Measurements from ENCODE around the gene PLCH2. TPM values are rescaled to one million over a fixed set of nuclear protein-coding genes. Genes with fewer than 3 reads are reported as not detected.

Gene PLCH2
- total and polyA plus RNA-seq, 2 of the 13 experiments (the other 11 are each of a cell fraction or from before 2014, with no cell fraction given), result 0.15 to 0.67 TPM

DNA sequence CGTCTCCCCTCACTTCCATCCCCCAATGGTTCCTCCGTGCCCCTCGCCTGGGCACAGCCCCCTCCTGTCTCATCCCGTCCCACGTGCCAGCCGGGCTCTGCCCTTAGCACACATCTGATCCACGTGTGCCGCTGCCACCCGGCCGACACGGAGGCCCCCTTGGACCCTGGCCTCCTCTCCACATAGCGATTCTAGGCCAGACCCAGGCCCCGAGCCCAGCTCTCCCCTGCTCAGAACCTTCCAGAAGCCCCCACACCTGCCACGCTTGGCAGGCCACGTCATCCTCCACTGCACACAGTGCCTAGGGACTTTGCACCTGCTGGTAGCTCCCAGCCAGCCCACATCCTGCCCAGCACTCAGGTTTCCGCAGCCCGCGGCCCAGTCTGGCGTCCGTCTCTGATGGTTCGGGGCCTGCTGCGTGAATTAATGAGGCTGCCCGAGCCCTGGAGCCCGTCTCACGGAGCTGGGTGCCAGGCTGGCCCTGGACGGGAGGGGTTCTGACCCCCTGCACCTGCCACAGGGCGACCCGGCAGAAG, 20.1 kb downstream of the PLCH2 start (continued):
- TF ChIP-seq POLR2G (IDR thresholded peaks at IDR 0.05; ENCODE audit: low read depth, low read length) (0 out of 2 replicates have a peak, but pooled peaks have one; percentile 29), BRCA1 (CRISPR knock-in tag; IDR thresholded peaks at IDR 0.05) (0 out of 2 replicates have a peak, but pooled peaks have one; percentile 28), HMGA1 (CRISPR knock-in tag; conservative IDR thresholded peaks at IDR 0.05) (no peak), RFXAP (CRISPR knock-in tag; IDR thresholded peaks at IDR 0.05; ENCODE audit: borderline replicate concordance) (no peak), KLF15 (CRISPR knock-in tag; IDR thresholded peaks at IDR 0.05; ENCODE audit: borderline replicate concordance) (no peak), XBP1 (CRISPR knock-in tag; IDR thresholded peaks at IDR 0.05) (peak; percentile 96; the same call in 1 of the 2 replicates), EP300 (IDR thresholded peaks at IDR 0.05; ENCODE audit: low read depth in 2 of 2, low read length in 2 of 2) (0 out of 4 replicates have a peak, but pooled peaks of 1 of the 2 experiments have one; percentile 30), EP300 (CRISPR knock-in tag; IDR thresholded peaks at IDR 0.05; ENCODE audit: borderline replicate concordance) (no peak), HOXA5 (CRISPR knock-in tag; IDR thresholded peaks at IDR 0.05) (peak; percentile 38; the same call in 1 of the 2 replicates), ZBTB3 (CRISPR knock-in tag; IDR thresholded peaks at IDR 0.05; ENCODE audit: borderline replicate concordance, low read depth) (no peak), HNRNPL (IDR thresholded peaks at IDR 0.05; ENCODE audit: low read depth, low read length) (peak; percentile 82; the same call in 1 of the 2 replicates), ZKSCAN8 (CRISPR knock-in tag; IDR thresholded peaks at IDR 0.05; ENCODE audit: borderline replicate concordance) (no peak), YY1 (IDR thresholded peaks at IDR 0.05; ENCODE audit: insufficient read depth, insufficient replicate concordance, low read depth, low read length) (no peak), CAMTA2 (CRISPR knock-in tag; IDR thresholded peaks at IDR 0.05; ENCODE audit: borderline replicate concordance) (no peak), CREB1 (IDR thresholded peaks at IDR 0.05) (peak; percentile 58; the same call in 1 of the 2 replicates), CREB1 (CRISPR knock-in tag; IDR thresholded peaks at IDR 0.05) (0 out of 2 replicates have a peak, but pooled peaks have one; percentile 54), MEF2D (CRISPR knock-in tag; IDR thresholded peaks at IDR 0.05) (no peak)
- TF ChIP-seq, protein P1, sequence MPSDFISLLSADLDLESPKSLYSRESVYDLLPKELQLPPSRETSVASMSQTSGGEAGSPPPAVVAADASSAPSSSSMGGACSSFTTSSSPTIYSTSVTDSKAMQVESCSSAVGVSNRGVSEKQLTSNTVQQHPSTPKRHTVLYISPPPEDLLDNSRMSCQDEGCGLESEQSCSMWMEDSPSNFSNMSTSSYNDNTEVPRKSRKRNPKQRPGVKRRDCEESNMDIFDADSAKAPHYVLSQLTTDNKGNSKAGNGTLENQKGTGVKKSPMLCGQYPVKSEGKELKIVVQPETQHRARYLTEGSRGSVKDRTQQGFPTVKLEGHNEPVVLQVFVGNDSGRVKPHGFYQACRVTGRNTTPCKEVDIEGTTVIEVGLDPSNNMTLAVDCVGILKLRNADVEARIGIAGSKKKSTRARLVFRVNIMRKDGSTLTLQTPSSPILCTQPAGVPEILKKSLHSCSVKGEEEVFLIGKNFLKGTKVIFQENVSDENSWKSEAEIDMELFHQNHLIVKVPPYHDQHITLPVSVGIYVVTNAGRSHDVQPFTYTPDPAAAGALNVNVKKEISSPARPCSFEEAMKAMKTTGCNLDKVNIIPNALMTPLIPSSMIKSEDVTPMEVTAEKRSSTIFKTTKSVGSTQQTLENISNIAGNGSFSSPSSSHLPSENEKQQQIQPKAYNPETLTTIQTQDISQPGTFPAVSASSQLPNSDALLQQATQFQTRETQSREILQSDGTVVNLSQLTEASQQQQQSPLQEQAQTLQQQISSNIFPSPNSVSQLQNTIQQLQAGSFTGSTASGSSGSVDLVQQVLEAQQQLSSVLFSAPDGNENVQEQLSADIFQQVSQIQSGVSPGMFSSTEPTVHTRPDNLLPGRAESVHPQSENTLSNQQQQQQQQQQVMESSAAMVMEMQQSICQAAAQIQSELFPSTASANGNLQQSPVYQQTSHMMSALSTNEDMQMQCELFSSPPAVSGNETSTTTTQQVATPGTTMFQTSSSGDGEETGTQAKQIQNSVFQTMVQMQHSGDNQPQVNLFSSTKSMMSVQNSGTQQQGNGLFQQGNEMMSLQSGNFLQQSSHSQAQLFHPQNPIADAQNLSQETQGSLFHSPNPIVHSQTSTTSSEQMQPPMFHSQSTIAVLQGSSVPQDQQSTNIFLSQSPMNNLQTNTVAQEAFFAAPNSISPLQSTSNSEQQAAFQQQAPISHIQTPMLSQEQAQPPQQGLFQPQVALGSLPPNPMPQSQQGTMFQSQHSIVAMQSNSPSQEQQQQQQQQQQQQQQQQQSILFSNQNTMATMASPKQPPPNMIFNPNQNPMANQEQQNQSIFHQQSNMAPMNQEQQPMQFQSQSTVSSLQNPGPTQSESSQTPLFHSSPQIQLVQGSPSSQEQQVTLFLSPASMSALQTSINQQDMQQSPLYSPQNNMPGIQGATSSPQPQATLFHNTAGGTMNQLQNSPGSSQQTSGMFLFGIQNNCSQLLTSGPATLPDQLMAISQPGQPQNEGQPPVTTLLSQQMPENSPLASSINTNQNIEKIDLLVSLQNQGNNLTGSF (CRISPR knock-in tag; IDR thresholded peaks at IDR 0.05), result 0 out of 2 replicates have a peak, but pooled peaks have one; percentile 58
- TF ChIP-seq, protein P2, sequence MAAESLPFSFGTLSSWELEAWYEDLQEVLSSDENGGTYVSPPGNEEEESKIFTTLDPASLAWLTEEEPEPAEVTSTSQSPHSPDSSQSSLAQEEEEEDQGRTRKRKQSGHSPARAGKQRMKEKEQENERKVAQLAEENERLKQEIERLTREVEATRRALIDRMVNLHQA (CRISPR knock-in tag; IDR thresholded peaks at IDR 0.05), result no peak
- TF ChIP-seq, protein P3, sequence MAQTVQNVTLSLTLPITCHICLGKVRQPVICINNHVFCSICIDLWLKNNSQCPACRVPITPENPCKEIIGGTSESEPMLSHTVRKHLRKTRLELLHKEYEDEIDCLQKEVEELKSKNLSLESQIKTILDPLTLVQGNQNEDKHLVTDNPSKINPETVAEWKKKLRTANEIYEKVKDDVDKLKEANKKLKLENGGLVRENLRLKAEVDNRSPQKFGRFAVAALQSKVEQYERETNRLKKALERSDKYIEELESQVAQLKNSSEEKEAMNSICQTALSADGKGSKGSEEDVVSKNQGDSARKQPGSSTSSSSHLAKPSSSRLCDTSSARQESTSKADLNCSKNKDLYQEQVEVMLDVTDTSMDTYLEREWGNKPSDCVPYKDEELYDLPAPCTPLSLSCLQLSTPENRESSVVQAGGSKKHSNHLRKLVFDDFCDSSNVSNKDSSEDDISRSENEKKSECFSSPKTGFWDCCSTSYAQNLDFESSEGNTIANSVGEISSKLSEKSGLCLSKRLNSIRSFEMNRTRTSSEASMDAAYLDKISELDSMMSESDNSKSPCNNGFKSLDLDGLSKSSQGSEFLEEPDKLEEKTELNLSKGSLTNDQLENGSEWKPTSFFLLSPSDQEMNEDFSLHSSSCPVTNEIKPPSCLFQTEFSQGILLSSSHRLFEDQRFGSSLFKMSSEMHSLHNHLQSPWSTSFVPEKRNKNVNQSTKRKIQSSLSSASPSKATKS (CRISPR knock-in tag; IDR thresholded peaks at IDR 0.05), result no peak
- TF ChIP-seq, protein P4, sequence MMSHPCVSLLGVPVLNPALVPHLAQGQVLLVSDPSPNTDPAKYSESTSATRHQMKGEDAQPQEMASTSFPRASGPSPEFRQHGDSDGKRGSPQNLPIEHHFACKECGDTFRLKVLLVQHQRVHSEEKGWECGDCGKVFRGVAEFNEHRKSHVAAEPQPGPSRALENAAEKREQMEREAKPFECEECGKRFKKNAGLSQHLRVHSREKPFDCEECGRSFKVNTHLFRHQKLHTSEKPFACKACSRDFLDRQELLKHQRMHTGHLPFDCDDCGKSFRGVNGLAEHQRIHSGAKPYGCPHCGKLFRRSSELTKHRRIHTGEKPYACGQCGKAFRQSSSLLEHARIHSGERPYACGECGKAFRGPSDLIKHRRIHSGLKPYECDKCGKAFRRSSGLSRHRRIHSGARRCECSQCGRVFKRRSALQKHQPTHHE (CRISPR knock-in tag; IDR thresholded peaks at IDR 0.05; ENCODE audit: borderline replicate concordance), result no peak

All from HepG2 (cell line).